Stomach (tissue), 9 donors: ENCODE measurements around the gene ARHGAP24. TPM values are rescaled to one million over a fixed set of nuclear protein-coding genes. Genes with fewer than 3 reads are reported as not detected.

Experiments
- DNase-seq, 2 donors: peaks; one replicate each; pipeline versions ENCODE4 v3.0.0 to v3.0.0-alpha.2; 2013 to 2019
- H3K27ac ChIP-seq, 5 donors: fragments of 200-600 bp in 4 of 5; sonication (generic) in 4 of 5; one replicate each; pipeline ENCODE4 v1.5.1; 2013 to 2019; ENCODE audit warnings: mild to moderate bottlenecking in 1 of 5, moderate library complexity in 1 of 5
- H3K27me3 ChIP-seq, 3 donors: fragments of 200-600 bp; sonication (generic); one replicate each; pipeline ENCODE4 v1.5.1; 2017 to 2019; ENCODE audit warnings: mixed run types in 1 of 3
- H3K36me3 ChIP-seq, 4 donors: fragments of 200-600 bp; sonication (generic); 1 replicate in 3 of 4; 2 replicates in 1 of 4; pipeline ENCODE4 v1.5.1; 2016 to 2019
- H3K4me1 ChIP-seq, 4 donors: fragments of 200-600 bp; sonication (generic); one replicate each; pipeline ENCODE4 v1.5.1; 2016 to 2019
- H3K4me3 ChIP-seq, 4 donors: fragments of 200-600 bp; sonication (generic) in 3 of 4; one replicate each; pipeline ENCODE4 v1.5.1; 2016 to 2019; ENCODE audit warnings: mild to moderate bottlenecking in 1 of 4
- H3K9me3 ChIP-seq, 4 donors: fragments of 200-600 bp; sonication (generic); one replicate each; pipeline ENCODE4 v1.5.1; 2016 to 2019
- CTCF ChIP-seq, 7 experiments: fragments of 450-650 bp in 4 of 7; fragments of 200-600 bp in 3 of 7; sonication (generic) in 3 of 7; IDR thresholded peaks; one replicate each; pipeline ENCODE4 v1.5.1; 2016 to 2019; ENCODE audit warnings: antibody characterized with exemption in 7 of 7, control low read depth in 2 of 7, mild to moderate bottlenecking in 1 of 7
- EP300 ChIP-seq: sonication (generic); formaldehyde crosslinking; IDR thresholded peaks from one replicate; pipeline ENCODE4 v1.6.1; 2017; ENCODE audit warnings: antibody characterized with exemption
- POLR2A ChIP-seq, 4 donors: fragments of 450-650 bp; IDR thresholded peaks; one replicate each; pipeline ENCODE4 v1.6.1; 2016; ENCODE audit warnings: antibody characterized with exemption in 4 of 4, control low read depth in 2 of 4, mild to moderate bottlenecking in 1 of 4, moderate library complexity in 1 of 4
- POLR2AphosphoS5 ChIP-seq, 3 donors: sonication (generic); formaldehyde crosslinking; IDR thresholded peaks; one replicate each; pipeline ENCODE4 v1.6.1; 2016; ENCODE audit warnings: antibody characterized with exemption in 3 of 3
- WGBS, 5 donors: extraction: QIAGEN DNeasy Blood & Tissue Kit in 3 of 5; methylation state at CpG; one replicate each; pipeline versions ENCODE4 v1.1.5 to v1.1.7; 2013 to 2018; 5-methylcytosine and 5-hydroxymethylcytosine counted together
- intact Hi-C: fragments of 100-400 bp; cut with DNase I; formaldehyde crosslinking; loops from one replicate; pipeline ENCODE4 v1.15.1; 2023; ENCODE audit warnings: low total_unique reads
- polyA plus RNA-seq, 3 donors: library from polyadenylated mRNA; stranded (reverse); fragments of 200-250 nt; gene quantifications; one replicate each; pipeline ENCODE4 v1.2.3, GENCODE V29; 2013
- total RNA-seq, 5 donors: library from RNA; depleted of rRNA; stranded (reverse); fragments of >200 nt; gene quantifications; one replicate each; pipeline versions ENCODE4 v1.1.0 to v1.2.3, GENCODE V29; 2014 to 2016
- donor health status: healthy with polysubstance abuse.
- donor health status: Bipolar disorder and iron deficiency.
- donor health status: healthy.

Gene ARHGAP24
- total and polyA plus RNA-seq, 8 donors = 6.4 to 152 (median 33.5) TPM

DNA sequence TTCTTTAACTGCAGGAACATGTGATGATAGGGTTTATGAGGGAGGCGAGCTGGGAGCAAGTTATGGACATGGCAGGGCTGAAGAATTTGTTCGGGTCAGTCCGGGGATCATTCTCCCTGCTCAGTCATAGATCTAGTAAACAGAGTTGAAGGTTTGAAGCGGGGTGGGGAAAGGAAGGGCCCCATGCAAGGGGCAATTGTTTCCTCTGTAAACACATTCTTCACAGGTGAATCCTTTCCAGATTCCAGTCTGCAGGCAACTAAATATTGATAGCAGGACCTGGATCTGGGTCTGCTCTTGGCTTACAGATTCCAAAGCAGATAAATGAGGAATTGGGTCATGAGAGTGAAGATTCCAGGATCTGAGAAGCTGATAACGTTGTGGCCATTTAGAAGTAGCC, 44.3 kb upstream of the ARHGAP24 start:
- Histone ChIP-seq H3K27me3 (no peaks in the 10 kb centered on the region), H3K36me3 (no peaks in the 10 kb centered on the region), H3K4me1 (no peaks in the 10 kb centered on the region), H3K27ac (no peak overlapping the region), H3K4me3 (no peak overlapping the region), H3K9me3 (no peaks in the 10 kb centered on the region)
- intact Hi-C loops = no loop called here
- TF ChIP-seq POLR2A (IDR thresholded peaks at IDR 0.05) (no peak), EP300 (no peak), CTCF (IDR thresholded peaks at IDR 0.05) (no peak), POLR2AphosphoS5 (IDR thresholded peaks at IDR 0.05) (no peak)
- 58 to 63% (median 60%) methylated on average over 5 of the region's 5 CpGs for WGBS, 5 donors
- DNase-seq = no peak

- Histone ChIP-seq H3K36me3 (no peaks in the 10 kb centered on the region), H3K27me3 (no peaks in the 10 kb centered on the region), H3K4me3 (no peak overlapping the region), H3K27ac (no peak overlapping the region), H3K4me1 (no peaks in the 10 kb centered on the region), H3K9me3 (no peaks in the 10 kb centered on the region)
- no peak for DNase-seq
- TF ChIP-seq POLR2AphosphoS5 (IDR thresholded peaks at IDR 0.05) = no peak
- no peak for TF ChIP-seq EP300
- TF ChIP-seq CTCF (IDR thresholded peaks at IDR 0.05) = no peak
- TF ChIP-seq POLR2A (IDR thresholded peaks at IDR 0.05) = no peak
- 81 to 84% (median 83%) methylated on average over 3 of the region's 3 CpGs for WGBS, 5 donors
- intact Hi-C loops = no loop called here
Observed at GRCh38 chr4:85431156-85431555, 43.8 kb upstream of the ARHGAP24 start.

- H3K9me3 ChIP-seq = no peaks in the 10 kb centered on the region
- H3K4me1 ChIP-seq = no peaks in the 10 kb centered on the region
- H3K4me3 ChIP-seq = no peak overlapping the region
- DNase-seq = no peak
- no peak overlapping the region for H3K27ac ChIP-seq
- no peaks in the 10 kb centered on the region for H3K36me3 ChIP-seq
- TF ChIP-seq POLR2AphosphoS5 (IDR thresholded peaks at IDR 0.05) (no peak), CTCF (IDR thresholded peaks at IDR 0.05) (no peak), POLR2A (IDR thresholded peaks at IDR 0.05) (no peak), EP300 (no peak)
- no peaks in the 10 kb centered on the region for H3K27me3 ChIP-seq
- intact Hi-C loops = no loop called here
- 86 to 95% (median 94%) methylated on average over 1 of the region's 1 CpG for WGBS, 5 donors
Observed at GRCh38 chr4:85431881-85432485, 43.0 kb upstream of the ARHGAP24 start.

GRCh38 chr4:85445050-85445639, 29.8 kb upstream of the ARHGAP24 start:
- intact Hi-C loops = no loop called here
- no peak for DNase-seq
- 61 to 81% (median 71%) methylated on average over 1 of the region's 1 CpG for WGBS, 5 donors
- H3K27ac ChIP-seq = no peak overlapping the region
- no peaks in the 10 kb centered on the region for H3K4me1 ChIP-seq
- H3K27me3 ChIP-seq = no peaks in the 10 kb centered on the region
- H3K9me3 ChIP-seq = no peaks in the 10 kb centered on the region
- no peak overlapping the region for H3K4me3 ChIP-seq
- no peak for TF ChIP-seq EP300
- TF ChIP-seq CTCF (IDR thresholded peaks at IDR 0.05) = no peak
- no peak for TF ChIP-seq POLR2A (IDR thresholded peaks at IDR 0.05)
- no peak for TF ChIP-seq POLR2AphosphoS5 (IDR thresholded peaks at IDR 0.05)
- H3K36me3 ChIP-seq = no peaks in the 10 kb centered on the region
